ENCODE results near the gene TRIM44.

- no peak for TF ChIP-seq CTCF (IDR thresholded peaks at IDR 0.05)
- no peak for TF ChIP-seq POLR2A (IDR thresholded peaks at IDR 0.05)
Measured at GRCh38 chr11:35794850-35795249, 132.3 kb downstream of the TRIM44 start.

All from testis (tissue), 2 donors.